Measurements from ENCODE around the gene ARPC5.

The ARPC5 gene

GRCh38 chr1:183597656-183598347, 37.8 kb downstream of the ARPC5 start:
- no peak overlapping the region for H3K4me3 ChIP-seq
- TF ChIP-seq, protein P1, sequence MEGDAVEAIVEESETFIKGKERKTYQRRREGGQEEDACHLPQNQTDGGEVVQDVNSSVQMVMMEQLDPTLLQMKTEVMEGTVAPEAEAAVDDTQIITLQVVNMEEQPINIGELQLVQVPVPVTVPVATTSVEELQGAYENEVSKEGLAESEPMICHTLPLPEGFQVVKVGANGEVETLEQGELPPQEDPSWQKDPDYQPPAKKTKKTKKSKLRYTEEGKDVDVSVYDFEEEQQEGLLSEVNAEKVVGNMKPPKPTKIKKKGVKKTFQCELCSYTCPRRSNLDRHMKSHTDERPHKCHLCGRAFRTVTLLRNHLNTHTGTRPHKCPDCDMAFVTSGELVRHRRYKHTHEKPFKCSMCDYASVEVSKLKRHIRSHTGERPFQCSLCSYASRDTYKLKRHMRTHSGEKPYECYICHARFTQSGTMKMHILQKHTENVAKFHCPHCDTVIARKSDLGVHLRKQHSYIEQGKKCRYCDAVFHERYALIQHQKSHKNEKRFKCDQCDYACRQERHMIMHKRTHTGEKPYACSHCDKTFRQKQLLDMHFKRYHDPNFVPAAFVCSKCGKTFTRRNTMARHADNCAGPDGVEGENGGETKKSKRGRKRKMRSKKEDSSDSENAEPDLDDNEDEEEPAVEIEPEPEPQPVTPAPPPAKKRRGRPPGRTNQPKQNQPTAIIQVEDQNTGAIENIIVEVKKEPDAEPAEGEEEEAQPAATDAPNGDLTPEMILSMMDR (IDR thresholded peaks at IDR 0.05), result no peak
- H3K36me3 ChIP-seq, result no peaks in the 10 kb centered on the region
- peak overlapping the region; percentile 7 to 29 for H3K27ac ChIP-seq
- no peaks in the 10 kb centered on the region for H3K9me3 ChIP-seq
- no peaks in the 10 kb centered on the region for H3K27me3 ChIP-seq
- intact Hi-C loops (cut with DNase I; ENCODE audit: low total_unique reads), result no loop called here
- peaks cover 0 to 11% (median 3%) of the 10 kb centered on the region in 4 donors for H3K4me1 ChIP-seq
- no peak for DNase-seq

- Histone ChIP-seq H3K36me3 (no peaks in the 10 kb centered on the region), H3K9me3 (no peaks in the 10 kb centered on the region), H3K4me1 (peaks cover 0 to 11% (median 3%) of the 10 kb centered on the region in 4 donors), H3K4me3 (no peak overlapping the region), H3K27me3 (no peaks in the 10 kb centered on the region), H3K27ac (no peak overlapping the region)
- intact Hi-C loops (cut with DNase I; ENCODE audit: low total_unique reads), result no loop called here
- DNase-seq, result no peak
- TF ChIP-seq, protein P1 (IDR thresholded peaks at IDR 0.05), result no peak
Observed at GRCh38 chr1:183596500-183596899, 39.1 kb downstream of the ARPC5 start.

DNA sequence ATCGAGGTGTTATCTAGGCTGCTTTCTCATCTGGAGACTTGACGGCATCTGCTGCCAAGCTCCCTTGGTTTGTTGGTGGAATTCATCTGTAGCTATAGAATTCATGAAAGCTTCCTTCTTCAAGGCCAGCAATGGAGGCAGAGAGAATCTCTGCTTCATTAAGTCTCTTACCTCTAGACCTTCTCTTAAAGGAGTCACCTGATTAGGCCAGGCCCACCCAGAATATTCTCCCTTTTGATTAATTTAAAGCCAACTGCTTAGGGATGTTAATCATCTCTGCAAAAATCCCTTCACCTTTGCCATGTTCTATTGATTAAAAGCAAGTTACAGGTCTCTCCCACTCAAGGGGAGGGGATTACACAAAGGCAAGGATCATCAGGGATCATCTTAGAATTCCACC, 40.0 kb downstream of the ARPC5 start:
- Histone ChIP-seq H3K9me3 (no peaks in the 10 kb centered on the region), H3K27me3 (no peaks in the 10 kb centered on the region), H3K4me3 (no peak overlapping the region), H3K27ac (no peak overlapping the region), H3K36me3 (no peaks in the 10 kb centered on the region), H3K4me1 (peaks cover 0 to 11% (median 3%) of the 10 kb centered on the region in 4 donors)
- TF ChIP-seq, protein P1 (IDR thresholded peaks at IDR 0.05), result no peak
- DNase-seq, result no peak
- intact Hi-C loops (cut with DNase I; ENCODE audit: low total_unique reads), result no loop called here

- Histone ChIP-seq H3K36me3 (no peaks in the 10 kb centered on the region), H3K9me3 (no peaks in the 10 kb centered on the region), H3K27me3 (no peaks in the 10 kb centered on the region), H3K4me3 (no peak overlapping the region), H3K4me1 (peaks cover 0 to 10% (median 3%) of the 10 kb centered on the region in 4 donors), H3K27ac (no peak overlapping the region)
- no peak for DNase-seq
- intact Hi-C loops (cut with DNase I; ENCODE audit: low total_unique reads), result no loop called here
- TF ChIP-seq, protein P1 (IDR thresholded peaks at IDR 0.05), result no peak
Observed at GRCh38 chr1:183593356-183593755, 42.2 kb downstream of the ARPC5 start.

DNA sequence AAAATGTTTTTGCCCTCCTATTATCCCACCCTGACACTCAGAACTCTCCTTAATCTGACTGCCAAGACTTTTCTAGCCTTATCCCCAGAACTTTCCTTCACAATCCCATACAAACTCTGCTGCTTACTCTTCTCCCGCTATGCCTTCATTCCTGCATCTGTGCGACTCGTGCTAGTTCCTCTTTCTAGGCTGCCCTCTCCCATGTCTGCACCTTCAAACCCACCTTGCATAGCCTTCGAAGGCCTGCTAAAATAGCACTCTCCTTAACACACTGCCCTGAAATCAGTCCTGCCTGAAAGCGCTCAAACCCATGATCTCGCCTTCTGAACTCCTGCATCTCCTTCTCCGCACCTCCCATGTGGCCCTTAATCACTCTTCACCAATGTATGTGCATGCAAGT, 42.9 kb downstream of the ARPC5 start:
- peaks cover 0 to 3% (median under 1%) of the 10 kb centered on the region in 4 donors for H3K4me1 ChIP-seq
- H3K27ac ChIP-seq, result no peak overlapping the region
- H3K4me3 ChIP-seq, result no peak overlapping the region
- TF ChIP-seq, protein P1 (IDR thresholded peaks at IDR 0.05), result no peak
- H3K27me3 ChIP-seq, result no peaks in the 10 kb centered on the region
- H3K36me3 ChIP-seq, result no peaks in the 10 kb centered on the region
- H3K9me3 ChIP-seq, result no peaks in the 10 kb centered on the region
- no peak for DNase-seq
- intact Hi-C loops (cut with DNase I; ENCODE audit: low total_unique reads), result no loop called here

All from tibial artery (tissue), 4 donors.